Activated CD8-positive, alpha-beta T cell treated with anti-CD3 and anti-CD28 coated beads, Interleukin-2, amount 10 ng/mL, durations not matched to agents 7 days and 5 days (primary cell): ENCODE measurements around the gene POLR3E. TPM values are rescaled to one million over a fixed set of nuclear protein-coding genes. Genes with fewer than 3 reads are reported as not detected.
A peak's percentile ranks its signal among the peaks of the same experiment; 100 is the strongest.

Experiments
- ATAC-seq: fragments of 150-1000 bp; cut with Tn5 transposase; one replicate; pipeline ENCODE4 v1.10.0; 2021; ENCODE audit warnings: moderate library complexity
- CTCF ChIA-PET: fragments of 350-600 bp; sonication (Branson Sonifier 250); formaldehyde crosslinking; loops from one replicate; lab custom pipeline; 2021; ENCODE audit warnings: antibody characterized with exemption; lab: Charles Lee
- POLR2A ChIA-PET: fragments of 350-600 bp; sonication (Branson Sonifier 250); formaldehyde crosslinking; loops from one replicate; lab custom pipeline; 2021; ENCODE audit warnings: antibody characterized with exemption; lab: Charles Lee
- DNase-seq: peaks from one replicate; pipeline ENCODE4 v3.0.0-alpha.2; 2020
- H3K27ac Mint-ChIP-seq: one replicate; pipeline ENCODE4 v1.8.0; 2021; ENCODE audit warnings: mild to moderate bottlenecking, mixed read lengths
- H3K27me3 Mint-ChIP-seq: one replicate; pipeline ENCODE4 v1.8.0; 2021; ENCODE audit warnings: low read depth, mixed read lengths
- H3K36me3 Mint-ChIP-seq: one replicate; pipeline ENCODE4 v1.8.0; 2021; ENCODE audit warnings: low read depth, mixed read lengths
- H3K4me1 Mint-ChIP-seq: one replicate; pipeline ENCODE4 v1.8.0; 2021; ENCODE audit warnings: low read depth, mixed read lengths
- H3K4me3 Mint-ChIP-seq: one replicate; pipeline ENCODE4 v1.8.0; 2021; ENCODE audit warnings: mild to moderate bottlenecking, mixed read lengths
- H3K9me3 Mint-ChIP-seq: one replicate; pipeline ENCODE4 v1.8.0; 2022; ENCODE audit warnings: mixed read lengths; ENCODE audit not compliant: insufficient read depth
- total RNA-seq, 2 experiments: library from RNA; stranded (reverse); gene quantifications; one replicate each; pipeline ENCODE4 v1.2.3, GENCODE V29; 2021

The POLR3E gene, protein sequence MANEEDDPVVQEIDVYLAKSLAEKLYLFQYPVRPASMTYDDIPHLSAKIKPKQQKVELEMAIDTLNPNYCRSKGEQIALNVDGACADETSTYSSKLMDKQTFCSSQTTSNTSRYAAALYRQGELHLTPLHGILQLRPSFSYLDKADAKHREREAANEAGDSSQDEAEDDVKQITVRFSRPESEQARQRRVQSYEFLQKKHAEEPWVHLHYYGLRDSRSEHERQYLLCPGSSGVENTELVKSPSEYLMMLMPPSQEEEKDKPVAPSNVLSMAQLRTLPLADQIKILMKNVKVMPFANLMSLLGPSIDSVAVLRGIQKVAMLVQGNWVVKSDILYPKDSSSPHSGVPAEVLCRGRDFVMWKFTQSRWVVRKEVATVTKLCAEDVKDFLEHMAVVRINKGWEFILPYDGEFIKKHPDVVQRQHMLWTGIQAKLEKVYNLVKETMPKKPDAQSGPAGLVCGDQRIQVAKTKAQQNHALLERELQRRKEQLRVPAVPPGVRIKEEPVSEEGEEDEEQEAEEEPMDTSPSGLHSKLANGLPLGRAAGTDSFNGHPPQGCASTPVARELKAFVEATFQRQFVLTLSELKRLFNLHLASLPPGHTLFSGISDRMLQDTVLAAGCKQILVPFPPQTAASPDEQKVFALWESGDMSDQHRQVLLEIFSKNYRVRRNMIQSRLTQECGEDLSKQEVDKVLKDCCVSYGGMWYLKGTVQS
- total RNA-seq, result 10 to 100 TPM; 43.8 to 49.9 TPM

DNA sequence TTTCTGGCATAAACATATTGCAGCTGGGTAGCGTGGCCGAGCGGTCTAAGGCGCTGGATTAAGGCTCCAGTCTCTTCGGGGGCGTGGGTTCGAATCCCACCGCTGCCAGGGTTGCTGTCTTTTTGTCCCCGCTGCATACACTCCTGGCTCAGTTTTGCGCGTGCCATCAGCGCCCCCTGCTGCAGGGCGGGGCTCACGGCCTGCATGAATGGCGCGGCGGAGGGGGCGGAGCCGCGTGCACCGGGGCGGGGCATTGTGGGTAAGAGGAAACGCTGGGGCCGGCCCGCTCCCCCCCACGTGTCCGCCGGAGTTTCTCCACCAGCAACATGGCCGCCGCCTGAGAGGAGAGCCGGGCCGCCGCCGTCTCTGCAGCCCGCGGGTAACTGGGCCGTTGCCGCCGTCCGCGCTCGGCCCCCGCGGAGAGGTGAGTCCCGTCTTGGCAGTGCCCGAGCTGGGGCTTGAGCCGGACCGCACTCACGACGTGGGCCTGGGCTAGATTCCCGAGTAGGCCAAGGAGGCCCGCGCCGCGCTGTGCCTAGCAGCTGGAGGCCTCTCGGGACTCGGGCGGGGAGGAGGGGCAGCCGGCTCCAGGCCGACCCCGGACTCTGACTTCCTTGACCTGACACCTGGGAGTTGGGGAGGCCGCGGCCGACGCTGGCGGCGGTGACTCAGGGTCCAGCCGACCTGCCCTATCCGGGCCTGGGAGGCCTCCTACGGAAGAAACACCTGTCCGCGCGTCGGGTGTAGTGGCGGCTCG is at the start of gene POLR3E:
POLR3E (plus strand) TSS at position 296 of the 757 bp plus-strand sequence. CDS start 5,560 bp downstream, outside the sequence.
- DNase-seq (peak; percentile 100), ATAC-seq (peak; percentile 87)
- H3K27me3 Mint-ChIP-seq, result peaks cover 2% of the 10 kb centered on the region
- peaks cover 15% of the 10 kb centered on the region for H3K36me3 Mint-ChIP-seq
- ChIA-PET POLR2A (interaction anchor here (0.6 to 3.2 kb wide), 6 partner anchors 55 to 288 kb away, joined by 3 to 13 read pairs (median 5); partner anchors contain the start of gene EEF2K), CTCF (interaction anchor here (0.6 to 8.9 kb wide), 16 partner anchors 10 to 290 kb away, joined by 3 to 355 read pairs (median 4); partner anchors contain the start of gene EEF2K)
- H3K4me1 Mint-ChIP-seq, result peaks cover 27% of the 10 kb centered on the region
- peak within 1 kb of the TSS; percentile 93 for H3K27ac Mint-ChIP-seq
- no peaks in the 10 kb centered on the region for H3K9me3 Mint-ChIP-seq
- peak within 1 kb of the TSS; percentile 92 for H3K4me3 Mint-ChIP-seq

DNA sequence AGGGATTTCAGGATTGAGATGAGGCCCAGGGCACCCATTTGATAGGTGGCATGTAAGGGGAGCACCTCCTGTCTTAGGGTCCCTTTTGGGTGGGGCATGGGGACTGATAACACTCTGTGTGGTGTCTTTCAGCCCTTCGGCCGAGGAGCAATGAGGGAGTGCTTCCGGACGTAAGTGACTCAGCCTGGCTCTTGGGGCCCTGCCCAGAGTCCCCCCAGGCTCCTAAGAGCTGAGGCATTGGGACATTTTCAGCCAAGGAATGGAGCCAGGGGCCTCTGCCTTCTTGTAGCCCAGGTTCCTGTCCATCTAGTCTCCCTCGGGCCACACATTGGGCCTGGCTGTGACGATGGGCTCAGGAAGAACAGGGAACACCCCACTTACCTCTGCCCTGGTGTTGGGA is 46.7 kb upstream of the POLR3E start:
- DNase-seq (no peak), ATAC-seq (no peak)
- H3K27ac Mint-ChIP-seq, result peak overlapping the region; percentile 63
- peaks cover 10% of the 10 kb centered on the region for H3K4me1 Mint-ChIP-seq
- peaks cover 68% of the 10 kb centered on the region for H3K36me3 Mint-ChIP-seq
- no peaks in the 10 kb centered on the region for H3K9me3 Mint-ChIP-seq
- H3K4me3 Mint-ChIP-seq, result no peak overlapping the region
- ChIA-PET POLR2A (no interaction called here), CTCF (interaction anchor here (1.2 to 2.0 kb wide), 2 partner anchors 43 to 48 kb away, joined by 3 to 4 read pairs; no protein-coding TSS in a partner anchor)
- H3K27me3 Mint-ChIP-seq, result no peaks in the 10 kb centered on the region

DNA sequence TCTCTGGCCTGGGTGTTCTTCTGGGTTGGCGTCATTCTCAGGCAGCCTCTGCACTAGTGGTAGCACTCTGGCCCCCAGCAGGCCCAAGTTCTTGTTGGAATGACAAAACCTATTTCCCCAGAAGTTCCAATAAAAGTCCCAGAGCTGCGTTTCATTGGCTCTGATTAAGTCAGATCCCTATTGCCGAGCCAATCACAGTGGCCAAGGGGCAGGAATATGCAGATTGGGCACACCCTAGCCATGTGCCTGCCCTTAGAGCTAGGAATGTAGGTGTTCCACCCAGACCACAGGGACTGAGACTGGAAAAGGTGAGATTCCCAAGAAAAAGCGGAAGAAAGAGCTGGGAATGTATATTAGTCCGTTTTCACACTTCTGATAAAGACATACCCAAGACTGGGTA is 44.9 kb upstream of the POLR3E start:
- H3K36me3 Mint-ChIP-seq, result peaks cover 69% of the 10 kb centered on the region
- H3K4me1 Mint-ChIP-seq, result peaks cover 10% of the 10 kb centered on the region
- POLR2A ChIA-PET, result interaction anchor here (1.4 kb wide), 1 partner anchor 19 kb away, joined by 5 read pairs; no protein-coding TSS in a partner anchor
- CTCF ChIA-PET, result interaction anchor here (0.9 to 2.0 kb wide), 5 partner anchors 16 to 56 kb away, joined by 3 to 5 read pairs (median 4); partner anchors contain the start of gene EEF2K
- no peak for DNase-seq
- no peaks in the 10 kb centered on the region for H3K27me3 Mint-ChIP-seq
- no peak overlapping the region for H3K4me3 Mint-ChIP-seq
- H3K9me3 Mint-ChIP-seq, result no peaks in the 10 kb centered on the region
- ATAC-seq, result no peak
- no peak overlapping the region for H3K27ac Mint-ChIP-seq

DNA sequence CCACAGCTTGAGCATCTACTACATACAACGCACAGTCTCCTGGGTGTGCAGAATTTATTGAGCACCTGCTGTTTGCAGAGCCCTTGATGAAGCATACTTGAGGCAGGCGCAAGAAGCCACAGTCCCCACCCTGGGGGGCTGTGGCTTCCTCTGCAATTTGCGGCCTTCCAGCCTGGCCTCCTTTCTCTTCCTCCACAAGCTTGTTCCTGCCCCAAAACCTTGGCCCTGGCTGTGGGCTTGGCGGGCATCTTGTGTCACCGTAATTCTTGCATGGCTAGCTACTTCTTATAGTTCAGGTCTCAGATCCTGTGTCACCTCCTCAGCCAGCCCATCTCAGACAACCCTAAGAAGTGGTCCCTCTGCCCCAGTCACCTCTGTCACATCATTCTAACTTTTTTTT is 43.9 kb upstream of the POLR3E start:
- CTCF ChIA-PET, result interaction anchor here (1.1 to 1.7 kb wide), 3 partner anchors 31 to 57 kb away, joined by 3 to 5 read pairs (median 3); no protein-coding TSS in a partner anchor

DNA sequence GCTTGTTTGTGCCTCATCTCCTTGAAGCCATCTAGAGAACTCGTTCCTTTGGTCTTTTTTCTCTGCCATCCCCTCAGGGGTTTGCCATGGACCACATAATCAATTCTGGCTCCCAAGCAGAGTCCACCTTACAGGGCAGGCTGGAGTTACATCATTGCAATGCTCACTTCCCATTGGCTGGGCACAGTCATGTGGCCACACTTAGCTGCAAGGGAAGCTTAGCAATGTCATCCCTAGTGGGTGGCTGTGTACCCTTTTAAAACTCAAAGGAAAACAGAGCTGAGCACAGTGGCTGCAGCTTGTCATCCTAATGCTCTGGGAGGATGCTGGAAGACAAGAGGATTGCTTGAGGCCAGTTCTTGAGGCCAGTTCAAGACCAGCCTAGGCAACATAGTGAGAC is 41.9 kb upstream of the POLR3E start:
- Mint-ChIP-seq H3K4me3 (no peak overlapping the region), H3K9me3 (no peaks in the 10 kb centered on the region), H3K36me3 (peaks cover 80% of the 10 kb centered on the region), H3K4me1 (peaks cover 11% of the 10 kb centered on the region), H3K27me3 (no peaks in the 10 kb centered on the region), H3K27ac (no peak overlapping the region)
- CTCF ChIA-PET, result no interaction called here
- DNase-seq (no peak), ATAC-seq (no peak)
- POLR2A ChIA-PET, result no interaction called here

More for the DNA sequence above, 43.9 kb upstream of the POLR3E start:
- DNase-seq (no peak), ATAC-seq (no peak)
- Mint-ChIP-seq H3K4me1 (peaks cover 10% of the 10 kb centered on the region), H3K4me3 (no peak overlapping the region), H3K36me3 (peaks cover 72% of the 10 kb centered on the region), H3K27me3 (no peaks in the 10 kb centered on the region), H3K27ac (peak overlapping the region; percentile 78), H3K9me3 (no peaks in the 10 kb centered on the region)
- POLR2A ChIA-PET, result interaction anchor here (0.6 kb wide), 2 partner anchors 15 to 252 kb away, joined by 3 to 6 read pairs; no protein-coding TSS in a partner anchor

DNA sequence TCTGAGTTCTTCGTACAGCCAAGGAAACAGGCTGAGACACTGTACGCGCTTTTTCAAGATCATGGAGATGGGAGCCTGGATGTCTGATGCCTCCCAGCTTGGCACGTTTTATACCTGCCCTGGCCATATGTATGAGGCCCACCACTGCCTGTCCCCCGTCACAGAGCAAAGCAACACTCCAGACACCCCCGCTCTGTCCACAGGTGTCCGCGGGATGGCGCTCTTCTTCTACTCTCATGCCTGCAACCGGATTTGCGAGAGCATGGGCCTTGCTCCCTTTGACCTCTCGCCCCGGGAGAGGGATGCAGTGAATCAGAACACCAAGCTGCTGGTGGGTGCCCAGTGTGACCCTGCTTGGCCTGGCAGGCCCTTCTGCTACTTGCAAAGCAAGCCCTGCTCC is 39.8 kb upstream of the POLR3E start:
- ATAC-seq (no peak), DNase-seq (no peak)
- Mint-ChIP-seq H3K4me3 (no peak overlapping the region), H3K36me3 (peaks cover 76% of the 10 kb centered on the region), H3K27me3 (no peaks in the 10 kb centered on the region), H3K27ac (no peak overlapping the region), H3K4me1 (peaks cover 28% of the 10 kb centered on the region), H3K9me3 (no peaks in the 10 kb centered on the region)
- ChIA-PET CTCF (no interaction called here), POLR2A (no interaction called here)

DNA sequence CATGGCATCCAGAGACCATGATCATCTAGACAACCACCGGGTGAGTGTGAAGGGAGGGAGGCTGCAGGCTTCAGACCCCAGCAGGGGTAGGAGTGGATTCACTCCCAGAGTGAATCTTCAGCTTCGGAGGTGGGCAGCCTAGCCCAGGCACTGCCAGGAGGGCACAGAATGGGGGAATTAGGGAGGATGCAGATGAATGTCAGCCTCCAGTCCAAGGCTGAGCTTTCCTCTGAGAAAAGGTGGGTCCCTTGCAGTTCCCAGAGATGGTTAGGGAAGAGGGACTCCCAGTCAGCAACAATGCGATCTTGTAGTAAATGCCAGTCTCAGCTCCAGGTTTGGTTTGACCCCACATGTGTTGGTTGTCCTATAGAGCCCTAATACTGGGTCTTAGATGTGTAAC is 36.7 kb upstream of the POLR3E start:
- ATAC-seq (no peak), DNase-seq (no peak)
- peaks cover 54% of the 10 kb centered on the region for H3K36me3 Mint-ChIP-seq
- no peaks in the 10 kb centered on the region for H3K9me3 Mint-ChIP-seq
- peaks cover 47% of the 10 kb centered on the region for H3K4me1 Mint-ChIP-seq
- no peaks in the 10 kb centered on the region for H3K27me3 Mint-ChIP-seq
- POLR2A ChIA-PET, result interaction anchor here (0.5 to 1.0 kb wide), 2 partner anchors 19 to 41 kb away, joined by 3 to 4 read pairs; no protein-coding TSS in a partner anchor
- CTCF ChIA-PET, result interaction anchor here (0.8 to 1.8 kb wide), 3 partner anchors 37 to 64 kb away, joined by 4 to 5 read pairs (median 5); partner anchors contain the start of genes EEF2K and POLR3E
- no peak overlapping the region for H3K4me3 Mint-ChIP-seq
- H3K27ac Mint-ChIP-seq, result peak overlapping the region; percentile 52

DNA sequence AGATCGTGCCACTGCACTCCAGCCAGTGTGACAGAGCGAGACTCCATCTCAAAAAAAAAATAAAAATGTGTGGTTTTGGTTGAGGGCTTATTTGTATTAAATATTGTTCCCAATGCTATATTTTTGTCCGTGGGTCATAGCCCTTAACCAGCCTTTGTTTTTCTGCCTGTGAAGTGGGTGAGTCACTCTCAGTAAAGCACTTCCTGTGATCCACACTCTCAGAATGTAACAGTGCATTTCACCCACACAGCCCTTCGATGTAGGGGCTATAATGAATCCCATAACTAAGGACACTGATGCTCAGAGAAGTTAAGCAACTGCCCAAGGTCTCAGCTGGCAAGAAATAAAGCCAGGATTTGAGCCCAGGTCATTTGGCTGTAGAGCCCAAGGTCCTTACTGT is 34.7 kb upstream of the POLR3E start:
- no peaks in the 10 kb centered on the region for H3K27me3 Mint-ChIP-seq
- DNase-seq (no peak), ATAC-seq (peak; percentile 54)
- peaks cover 53% of the 10 kb centered on the region for H3K4me1 Mint-ChIP-seq
- H3K27ac Mint-ChIP-seq, result peak overlapping the region; percentile 60
- CTCF ChIA-PET, result interaction anchor here (1.4 to 1.9 kb wide), 2 partner anchors 55 to 66 kb away, joined by 4 to 10 read pairs; partner anchors contain the start of gene EEF2K
- H3K9me3 Mint-ChIP-seq, result no peaks in the 10 kb centered on the region
- H3K36me3 Mint-ChIP-seq, result peaks cover 55% of the 10 kb centered on the region
- POLR2A ChIA-PET, result no interaction called here
- no peak overlapping the region for H3K4me3 Mint-ChIP-seq

DNA sequence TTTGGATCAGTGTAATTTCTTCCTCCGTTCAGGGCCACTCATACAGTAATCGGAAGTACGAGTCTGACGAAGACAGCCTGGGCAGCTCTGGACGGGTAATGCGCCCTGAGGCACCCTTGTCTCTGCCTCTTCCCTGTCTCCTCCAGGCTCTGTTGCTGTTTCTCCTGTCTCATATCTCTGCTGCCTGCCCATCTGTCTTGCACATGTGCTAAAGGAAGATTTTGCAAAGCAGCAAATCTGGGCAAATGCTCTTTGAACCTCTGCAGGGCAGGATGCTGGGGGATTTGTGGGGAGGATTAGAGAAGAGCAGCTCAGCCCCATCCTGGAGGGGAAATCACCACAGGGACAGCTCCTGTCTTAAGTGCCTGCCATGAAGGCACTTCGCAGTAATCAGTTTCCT is 32.4 kb upstream of the POLR3E start:
- CTCF ChIA-PET, result interaction anchor here (1.0 to 2.1 kb wide), 5 partner anchors 19 to 76 kb away, joined by 3 to 6 read pairs (median 3); partner anchors contain the start of genes EEF2K and POLR3E
- H3K27ac Mint-ChIP-seq, result peak overlapping the region; percentile 78
- peaks cover 53% of the 10 kb centered on the region for H3K4me1 Mint-ChIP-seq
- no peak overlapping the region for H3K4me3 Mint-ChIP-seq
- POLR2A ChIA-PET, result interaction anchor here (1.4 to 1.7 kb wide), 2 partner anchors 8 to 54 kb away, joined by 3 to 4 read pairs; no protein-coding TSS in a partner anchor
- ATAC-seq (peak; percentile 64), DNase-seq (peak; percentile 44)
- no peaks in the 10 kb centered on the region for H3K27me3 Mint-ChIP-seq
- no peaks in the 10 kb centered on the region for H3K9me3 Mint-ChIP-seq
- peaks cover 41% of the 10 kb centered on the region for H3K36me3 Mint-ChIP-seq

DNA sequence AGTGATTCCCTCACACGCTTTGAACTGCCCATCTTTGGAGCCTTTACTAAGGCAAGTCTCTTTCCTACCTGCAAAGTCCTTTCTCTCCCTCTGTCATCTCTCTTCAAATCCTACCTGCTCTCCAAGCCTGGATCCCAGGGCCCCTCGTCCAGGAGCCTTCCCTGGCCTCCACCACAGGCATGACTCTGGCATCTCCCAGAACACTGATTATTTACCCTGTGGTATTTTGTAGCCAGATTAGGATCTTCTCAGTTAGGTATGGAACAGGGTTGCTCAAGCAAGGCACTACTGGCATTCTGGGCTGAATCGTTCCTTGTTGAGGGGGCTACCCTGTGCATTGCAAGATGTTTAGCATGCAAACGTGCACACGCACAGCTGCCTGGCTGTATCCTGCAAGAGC is 31.9 kb upstream of the POLR3E start:
- Mint-ChIP-seq H3K4me3 (no peak overlapping the region), H3K27ac (peak overlapping the region; percentile 78), H3K4me1 (peaks cover 52% of the 10 kb centered on the region), H3K27me3 (no peaks in the 10 kb centered on the region), H3K9me3 (no peaks in the 10 kb centered on the region), H3K36me3 (peaks cover 38% of the 10 kb centered on the region)
- ATAC-seq, result peak; percentile 16
- CTCF ChIA-PET, result interaction anchor here (1.0 to 2.1 kb wide), 4 partner anchors 20 to 77 kb away, joined by 3 to 6 read pairs (median 4); partner anchors contain the start of gene EEF2K
- DNase-seq, result no peak
- POLR2A ChIA-PET, result no interaction called here
